ENCODE results near the gene UBE2I.

UBE2I gene

DNA sequence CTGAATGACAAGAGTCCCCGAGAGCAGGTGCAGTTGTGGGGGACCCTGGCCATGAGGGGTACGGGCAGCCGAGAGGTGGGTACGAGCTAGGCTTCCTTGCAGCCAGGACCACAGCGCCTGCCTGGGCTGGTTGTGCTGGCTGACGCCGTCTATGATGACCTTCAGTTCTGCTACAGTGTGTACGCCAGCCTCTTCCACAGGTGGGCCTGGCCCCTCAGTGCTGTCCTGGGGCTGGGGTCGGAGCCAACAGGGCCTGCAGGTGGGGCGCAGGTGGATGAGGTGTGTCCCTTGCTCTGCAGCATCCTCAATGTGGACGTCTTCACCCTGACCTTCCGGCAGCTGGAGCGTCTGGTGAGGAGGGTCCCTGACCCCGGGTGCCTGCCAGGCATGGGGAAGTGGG is 35.1 kb downstream of the UBE2I start:
- no peak for DNase-seq

DNA sequence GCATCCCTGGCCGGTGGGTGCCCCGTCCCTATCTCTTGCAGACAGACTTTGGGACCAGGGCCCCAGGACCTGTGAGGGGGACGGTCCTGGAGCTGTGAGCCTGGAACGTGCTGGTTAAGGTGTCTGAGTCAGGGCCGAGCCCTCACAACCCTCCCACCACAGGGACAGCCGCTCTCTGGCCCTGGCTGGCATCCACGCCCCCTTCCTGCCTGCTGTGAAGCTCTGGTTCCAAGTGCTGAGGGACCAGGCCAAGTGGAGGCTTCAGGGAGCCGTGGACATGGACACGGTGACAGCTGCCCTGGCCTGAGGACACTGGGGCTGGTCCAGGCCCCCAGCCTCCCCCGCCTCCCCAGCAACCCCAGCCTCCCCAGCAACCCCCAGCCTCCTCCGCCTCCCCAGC is 35.7 kb downstream of the UBE2I start:
- DNase-seq, result no peak

DNA sequence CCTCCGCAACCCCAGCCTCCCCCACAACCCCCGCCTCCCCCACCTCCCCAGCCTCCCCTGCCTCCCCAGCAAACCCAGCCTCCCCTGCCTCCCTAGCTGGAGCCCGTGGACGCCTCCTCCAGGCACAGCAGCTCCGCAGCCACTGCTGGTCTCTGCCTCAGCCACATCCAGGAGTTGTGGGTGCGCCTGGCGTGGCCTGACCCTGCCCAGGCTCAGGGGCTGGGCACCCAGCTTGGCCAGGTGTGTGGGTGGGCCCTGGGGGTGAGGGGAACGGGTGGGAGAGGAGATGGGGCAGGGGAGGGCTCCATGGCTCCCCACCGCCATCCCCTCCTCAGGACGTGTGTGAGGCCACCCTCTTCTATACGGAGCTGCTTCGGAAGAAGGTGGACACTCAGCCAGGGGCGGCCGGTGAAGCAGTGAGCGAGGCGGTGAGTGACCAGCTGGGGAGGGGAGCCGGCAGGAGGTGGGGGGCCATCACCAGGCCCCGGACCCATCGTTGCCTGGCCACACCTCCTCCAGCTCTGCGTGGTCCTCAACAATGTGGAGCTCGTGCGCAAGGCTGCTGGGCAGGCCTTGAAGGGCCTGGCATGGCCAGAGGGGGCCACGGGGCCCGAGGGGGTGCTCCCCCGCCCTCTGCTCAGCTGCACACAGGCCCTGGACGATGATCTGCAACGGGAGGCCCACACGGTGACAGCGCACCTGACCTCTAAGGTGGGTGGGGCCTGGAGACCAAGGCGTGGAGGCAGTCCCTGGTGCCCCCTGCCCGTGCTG is 36.4 kb downstream of the UBE2I start:
- DNase-seq, result no peak

DNA sequence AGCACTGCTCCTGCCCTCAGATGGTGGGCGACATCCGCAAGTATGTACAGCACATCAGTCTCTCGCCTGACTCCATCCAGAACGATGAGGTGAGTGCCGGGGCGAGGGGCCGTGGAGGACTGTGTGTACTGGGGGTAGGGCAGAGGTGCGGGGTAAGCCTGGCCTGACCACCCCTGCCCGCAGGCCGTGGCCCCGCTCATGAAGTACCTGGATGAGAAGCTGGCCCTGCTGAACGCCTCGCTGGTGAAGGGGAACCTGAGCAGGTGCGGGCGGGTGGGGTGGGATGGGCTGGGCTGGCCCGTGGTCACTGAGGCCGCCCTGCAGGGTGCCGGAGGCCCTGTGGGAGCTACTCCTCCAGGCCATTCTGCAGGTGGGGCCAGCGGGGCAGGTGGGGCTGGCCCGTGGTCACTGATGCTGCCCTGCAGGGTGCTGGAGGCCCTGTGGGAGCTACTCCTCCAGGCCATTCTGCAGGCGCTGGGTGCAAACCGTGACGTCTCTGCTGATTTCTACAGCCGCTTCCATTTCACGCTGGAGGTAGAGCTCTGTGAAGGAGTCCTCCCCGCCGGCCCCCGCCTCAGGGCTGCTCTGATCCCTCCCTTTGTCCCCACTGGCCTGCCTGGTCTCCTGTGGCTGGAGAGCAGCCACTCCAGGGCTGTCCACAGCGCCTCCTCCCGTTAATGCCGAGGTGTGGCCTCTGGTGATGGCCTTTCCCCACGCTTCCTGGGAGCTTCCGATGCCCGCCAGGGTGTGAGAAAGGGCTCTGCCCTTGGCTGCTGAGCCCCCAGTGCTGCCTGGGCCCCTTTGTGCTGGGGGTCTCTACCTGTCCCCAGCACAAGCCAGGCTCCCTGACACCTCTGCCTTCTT is 37.2 kb downstream of the UBE2I start:
- no peak for DNase-seq

DNA sequence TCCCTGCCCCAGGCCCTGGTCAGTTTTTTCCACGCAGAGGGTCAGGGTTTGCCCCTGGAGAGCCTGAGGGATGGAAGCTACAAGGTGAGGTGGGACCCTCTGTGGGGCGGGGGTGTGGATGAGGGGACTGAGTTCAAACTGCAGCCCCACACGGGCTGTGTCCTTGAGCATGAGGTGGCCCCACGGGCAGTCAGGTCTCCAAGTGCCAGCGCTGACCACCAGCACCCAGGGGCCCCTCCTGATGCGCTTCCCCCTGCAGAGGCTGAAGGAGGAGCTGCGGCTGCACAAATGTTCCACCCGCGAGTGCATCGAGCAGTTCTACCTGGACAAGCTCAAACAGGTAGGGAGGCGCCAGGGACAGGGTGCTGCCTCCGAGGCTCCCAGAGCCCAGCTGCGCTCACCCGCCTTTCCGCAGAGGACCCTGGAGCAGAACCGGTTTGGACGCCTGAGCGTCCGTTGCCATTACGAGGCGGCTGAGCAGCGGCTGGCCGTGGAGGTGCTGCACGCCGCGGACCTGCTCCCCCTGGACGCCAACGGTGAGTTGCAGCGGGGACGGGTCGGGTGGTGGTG is 37.9 kb downstream of the UBE2I start:
- DNase-seq, result no peak

DNA sequence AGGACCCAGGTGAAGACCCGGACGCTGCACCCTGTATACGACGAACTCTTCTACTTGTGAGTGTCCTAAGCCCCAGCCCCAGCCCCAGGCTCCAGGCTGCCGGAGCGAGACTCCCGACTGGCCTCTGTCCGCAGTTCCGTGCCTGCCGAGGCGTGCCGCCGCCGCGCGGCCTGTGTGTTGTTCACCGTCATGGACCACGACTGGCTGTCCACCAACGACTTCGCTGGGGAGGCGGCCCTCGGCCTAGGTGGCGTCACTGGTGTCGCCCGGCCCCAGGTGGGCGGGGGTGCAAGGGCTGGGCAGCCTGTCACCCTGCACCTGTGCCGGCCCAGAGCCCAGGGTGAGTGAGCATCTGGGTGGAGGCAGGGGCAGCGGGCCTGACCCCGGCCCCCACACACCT is 38.5 kb downstream of the UBE2I start:
- DNase-seq, result no peak

DNA sequence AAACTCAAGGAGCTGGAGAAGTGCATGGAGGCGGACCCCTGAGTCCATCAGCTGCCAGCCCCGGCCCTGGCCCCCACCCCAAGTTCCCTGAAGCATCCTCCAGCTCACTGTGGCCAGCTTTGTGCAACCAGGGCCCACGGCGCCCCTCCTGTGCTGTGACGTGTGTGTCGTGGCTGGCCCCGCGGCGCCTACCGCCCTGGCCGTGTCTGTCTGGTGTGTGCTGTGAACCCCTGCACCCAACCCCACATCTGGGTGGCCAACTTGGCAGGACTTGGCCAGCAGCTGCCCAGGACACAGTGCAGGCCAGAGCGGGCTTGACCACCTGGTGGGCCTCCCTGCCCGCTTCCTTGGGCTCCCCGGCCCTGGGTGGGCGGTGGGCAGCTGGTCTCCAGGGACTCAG is 39.0 kb downstream of the UBE2I start:
- DNase-seq, result no peak

DNA sequence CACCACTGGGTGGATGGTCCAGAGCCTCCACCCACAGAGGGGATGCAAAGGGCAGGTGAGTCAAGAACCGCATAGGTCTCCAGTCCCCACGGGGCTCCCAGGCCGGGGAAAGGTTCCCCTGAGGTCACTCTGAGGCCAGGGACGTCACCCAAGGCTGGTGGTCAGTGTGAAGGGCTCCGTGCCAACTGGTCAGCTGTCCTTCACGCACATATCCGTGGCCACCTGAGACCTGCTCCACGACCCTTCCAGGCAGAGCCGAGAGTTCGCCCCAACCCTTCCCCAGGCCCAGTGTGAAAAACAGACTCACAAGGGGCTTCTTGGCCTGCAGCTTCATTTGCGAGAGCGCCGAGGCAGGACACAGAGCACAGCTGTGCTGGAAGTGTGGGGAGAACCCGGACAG is 39.5 kb downstream of the UBE2I start:
- DNase-seq, result no peak

DNA sequence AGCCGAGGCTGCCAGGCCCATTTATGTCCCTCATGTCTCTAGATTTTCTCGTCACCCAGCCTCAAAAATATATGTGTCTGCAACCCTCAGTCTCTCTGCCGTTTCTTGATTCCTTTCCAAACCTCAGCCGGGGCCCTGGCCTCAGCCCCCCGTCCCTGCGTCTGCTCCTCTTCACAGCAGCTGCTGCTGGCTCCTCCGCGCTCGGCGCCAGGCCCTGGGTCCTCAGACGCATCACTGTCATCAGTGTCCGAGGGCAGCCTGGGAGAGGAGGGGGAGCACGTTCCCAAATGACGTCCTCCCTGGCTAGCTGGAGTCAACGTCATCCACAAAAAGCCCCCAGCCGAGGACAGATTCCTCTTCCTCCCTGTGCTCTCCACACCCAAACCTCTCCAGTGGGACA is 39.9 kb downstream of the UBE2I start:
- DNase-seq, result no peak

DNA sequence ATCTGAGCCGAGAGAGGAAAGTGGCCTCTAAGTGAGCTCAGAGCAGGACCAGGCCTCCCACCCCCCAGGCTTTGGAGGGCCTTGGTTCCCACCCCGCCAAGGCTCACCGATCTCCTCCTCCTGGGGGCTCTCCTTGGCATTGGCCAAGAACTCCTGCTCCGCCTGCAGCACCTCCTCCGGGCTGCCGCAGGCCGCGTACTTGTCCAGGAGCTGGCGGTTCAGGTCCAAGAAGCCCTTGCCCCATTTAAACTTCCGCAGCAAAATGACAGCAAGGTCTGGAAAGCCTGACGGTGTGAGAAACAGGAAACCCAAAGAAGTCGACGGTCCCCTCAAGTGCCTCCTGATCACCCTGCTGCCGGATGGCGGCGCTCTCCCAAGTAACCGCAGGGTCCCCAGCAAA is 40.5 kb downstream of the UBE2I start:
- no peak for DNase-seq

DNA sequence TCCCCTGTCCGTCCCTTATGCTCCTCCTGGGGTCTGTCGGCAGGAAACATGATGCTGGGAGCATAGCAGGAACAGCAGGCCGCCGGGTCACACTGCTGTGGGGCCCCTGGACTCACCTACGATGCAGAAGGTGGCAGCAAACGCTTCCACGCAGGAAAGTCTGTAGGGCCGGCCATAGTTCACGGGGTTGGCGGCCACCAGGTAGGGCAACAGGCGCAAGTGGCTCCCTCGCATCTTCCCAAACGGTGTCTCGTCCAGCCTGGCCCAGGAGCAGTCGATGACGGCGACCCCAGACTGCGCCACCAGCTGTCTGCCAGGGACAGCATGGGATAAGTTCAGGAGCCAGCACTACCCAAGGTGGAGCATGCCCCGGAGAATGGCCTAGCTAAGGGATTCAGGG is 41.3 kb downstream of the UBE2I start:
- no peak for DNase-seq

DNA sequence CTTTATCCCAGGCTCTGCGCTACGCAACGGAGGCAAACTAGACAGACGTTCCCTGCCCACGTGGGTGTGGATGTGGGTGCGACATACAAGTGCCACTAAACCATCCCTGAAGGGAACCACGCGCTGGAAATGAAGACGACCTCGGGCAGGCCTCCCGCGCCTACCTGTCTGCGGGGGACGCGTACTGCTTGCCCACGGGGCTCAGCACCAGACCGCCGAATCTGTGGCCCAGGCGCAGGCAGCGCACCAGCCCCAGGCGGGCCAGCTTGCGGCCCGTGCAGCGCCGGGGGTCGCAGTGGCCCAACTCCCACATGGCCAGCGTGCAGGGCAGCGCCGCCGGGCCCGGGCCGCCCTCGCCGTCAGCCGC is 41.8 kb downstream of the UBE2I start:
- DNase-seq, result no peak

DNA sequence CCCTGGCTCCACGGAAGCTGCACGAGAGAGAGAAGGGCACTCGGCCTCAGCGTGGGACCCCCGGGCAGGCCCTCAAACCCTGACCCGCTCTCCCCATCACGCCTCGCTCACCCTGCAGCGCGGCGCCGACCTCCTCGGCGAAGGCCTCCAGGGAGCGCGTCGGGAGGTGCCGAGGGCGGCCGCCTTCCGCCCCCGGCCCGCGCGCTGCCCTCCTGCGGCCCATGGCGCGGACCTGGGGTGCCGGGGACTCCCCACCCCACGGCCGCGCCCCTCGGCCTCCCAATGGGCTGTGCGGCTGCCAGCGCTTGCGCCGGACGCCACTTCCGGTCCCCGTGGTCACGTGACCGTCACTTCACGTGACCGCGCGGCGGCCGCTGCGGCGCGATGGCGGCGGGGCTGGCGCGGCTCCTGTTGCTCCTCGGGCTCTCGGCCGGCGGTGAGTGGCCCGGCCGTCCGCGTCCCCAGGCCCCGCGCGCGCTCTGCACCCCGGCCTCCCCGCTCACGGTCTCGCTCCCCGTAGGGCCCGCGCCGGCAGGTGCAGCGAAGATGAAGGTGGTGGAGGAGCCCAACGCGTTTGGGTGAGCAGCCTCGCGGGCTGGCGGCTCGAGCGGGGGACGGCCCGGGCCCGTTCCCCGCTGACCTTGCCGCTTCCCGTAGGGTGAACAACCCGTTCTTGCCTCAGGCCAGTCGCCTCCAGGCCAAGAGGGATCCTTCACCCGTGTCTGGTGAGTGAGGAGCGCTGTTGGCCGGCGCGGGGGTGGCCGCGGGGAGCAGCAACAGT is 42.3 kb downstream of the UBE2I start, which contains the start of the genes GNPTG and TSR3:
TSS of gene GNPTG (plus strand) at position 350 of the 781 bp plus-strand sequence. CDS start at position 385, 35 bp downstream.
TSS of gene TSR3 (minus strand) at position 297 of the 781 bp plus-strand sequence. CDS start at position 223, 74 bp downstream.
- DNase-seq, result peak; percentile 96

DNA sequence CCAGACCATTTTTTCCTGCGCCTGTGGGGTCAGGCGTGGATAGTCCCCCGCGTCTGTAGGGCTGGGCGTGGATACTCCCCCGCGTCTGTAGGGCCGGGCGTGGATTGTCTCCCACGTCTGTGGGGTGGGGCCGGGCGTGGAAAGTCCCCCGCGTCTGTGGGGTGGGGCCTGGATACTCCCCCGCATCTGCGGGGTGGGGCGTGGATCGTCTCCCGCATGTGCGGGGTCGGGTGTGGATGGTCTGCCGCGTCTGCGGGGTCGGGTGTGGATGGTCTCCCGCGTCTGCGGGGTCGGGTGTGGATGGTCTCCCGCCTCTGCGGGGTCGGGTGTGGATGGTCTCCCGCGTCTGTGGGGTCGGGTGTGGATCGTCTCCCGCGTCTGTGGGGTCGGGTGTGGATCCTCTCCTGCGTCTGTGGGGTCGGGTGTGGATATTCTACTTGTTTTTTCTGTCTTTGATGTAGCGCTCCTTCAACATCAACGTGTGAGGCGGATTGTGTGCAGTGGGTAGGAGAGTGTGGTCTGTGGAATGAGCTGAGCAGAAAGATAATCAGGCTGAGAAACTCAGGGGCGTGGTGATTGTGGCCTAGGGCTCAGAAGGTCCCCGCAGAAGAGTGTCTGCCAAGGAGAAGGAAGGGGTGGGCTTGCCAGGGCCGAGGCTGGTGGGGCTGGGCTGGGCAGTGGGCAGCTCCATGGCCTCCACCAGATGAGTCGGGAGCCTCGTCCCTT is 45.5 kb downstream of the UBE2I start:
- DNase-seq, result no peak

DNA sequence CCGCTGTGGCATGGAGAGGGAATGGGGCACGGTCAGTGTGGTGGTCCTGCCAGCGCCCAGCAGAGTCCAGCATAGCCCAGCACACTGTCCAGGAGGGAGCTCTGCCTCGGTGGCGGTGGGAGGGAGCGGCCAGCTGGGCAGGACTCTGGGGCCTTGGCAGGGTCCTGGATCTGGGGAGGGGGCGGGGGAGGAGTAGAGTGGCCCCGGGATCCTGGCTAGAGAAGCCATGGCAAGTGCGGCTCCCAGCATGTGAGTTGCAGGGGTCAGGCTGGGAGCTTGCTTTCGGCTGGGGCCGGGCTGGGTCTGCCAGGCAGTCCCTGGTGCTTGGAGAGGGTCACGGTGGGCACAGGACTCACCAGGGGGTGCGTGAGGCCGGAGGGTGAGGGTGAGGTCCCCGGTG is 46.2 kb downstream of the UBE2I start:
- no peak for DNase-seq

DNA sequence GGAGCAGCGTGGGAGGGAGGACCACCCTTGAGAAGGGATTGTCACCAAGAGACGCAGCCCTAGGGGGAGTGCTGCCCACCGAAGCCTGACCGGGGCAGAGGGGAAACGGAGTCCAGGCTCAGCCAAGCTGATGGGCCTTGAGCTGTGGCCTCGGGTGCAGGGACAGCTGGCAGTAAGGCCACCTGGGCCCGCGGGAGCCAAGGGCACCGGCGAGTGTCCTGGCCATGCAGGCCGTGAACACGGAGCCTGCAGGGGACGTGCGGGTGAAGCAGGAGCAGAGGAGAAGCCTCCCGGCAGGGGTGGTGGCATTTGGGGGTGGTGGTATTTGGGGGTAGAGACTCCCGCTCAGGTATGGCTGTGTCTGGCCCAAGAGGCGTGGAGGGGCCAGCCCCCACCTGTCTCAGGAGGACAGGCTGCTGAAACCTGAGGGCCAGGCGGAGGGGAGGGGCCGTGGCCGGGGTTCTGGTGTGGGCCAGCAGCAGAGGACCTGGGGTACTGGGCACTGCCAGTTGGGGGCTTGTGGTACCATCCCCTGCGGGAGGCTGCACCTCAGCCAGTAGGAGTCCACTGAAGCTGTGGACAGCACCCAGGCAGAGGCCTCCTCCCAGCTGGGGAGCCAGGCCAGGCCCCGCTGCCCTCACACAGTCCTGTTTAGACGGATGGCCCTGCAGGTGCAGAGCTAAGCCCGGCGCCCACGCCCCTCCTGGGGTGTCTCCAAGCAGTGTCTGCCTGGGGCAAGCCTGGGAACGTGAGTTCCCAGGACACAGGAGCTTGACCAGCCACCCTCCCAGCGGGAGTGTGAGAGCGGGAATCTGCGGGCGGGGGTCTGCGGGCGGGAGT is 46.8 kb downstream of the UBE2I start:
- no peak for DNase-seq

DNA sequence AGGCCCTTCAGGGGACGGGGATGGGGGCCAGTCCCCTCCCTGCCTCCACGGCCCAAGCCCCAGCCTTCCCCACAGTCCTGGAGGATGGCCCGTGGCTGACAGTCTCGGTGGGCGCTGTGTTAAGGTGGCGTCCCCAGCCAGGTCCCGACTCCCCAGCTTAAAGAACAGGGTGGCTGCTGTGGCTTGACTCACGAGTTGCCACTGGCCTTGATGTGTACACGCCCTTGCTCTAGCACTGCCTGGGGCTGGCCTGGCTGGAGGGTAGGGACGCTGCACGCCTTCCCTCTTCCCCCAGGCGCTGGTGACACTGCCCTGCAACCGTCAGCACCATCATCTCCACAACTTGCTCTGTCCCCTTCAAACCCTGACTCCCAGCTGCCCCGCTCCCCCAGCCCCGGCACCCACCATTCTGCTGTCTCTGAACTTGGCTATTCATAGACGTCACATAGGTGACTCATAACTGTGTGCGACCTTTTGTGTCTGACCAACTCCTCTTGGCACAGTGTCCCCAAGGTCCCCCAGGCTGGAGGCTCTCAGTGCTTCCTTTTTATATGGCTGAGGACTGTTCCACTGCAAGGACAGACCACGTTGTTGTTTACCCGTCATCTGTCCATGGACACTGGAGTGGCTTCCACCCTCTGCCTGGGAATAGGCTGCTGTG is 48.6 kb downstream of the UBE2I start:
- no peak for DNase-seq

DNA sequence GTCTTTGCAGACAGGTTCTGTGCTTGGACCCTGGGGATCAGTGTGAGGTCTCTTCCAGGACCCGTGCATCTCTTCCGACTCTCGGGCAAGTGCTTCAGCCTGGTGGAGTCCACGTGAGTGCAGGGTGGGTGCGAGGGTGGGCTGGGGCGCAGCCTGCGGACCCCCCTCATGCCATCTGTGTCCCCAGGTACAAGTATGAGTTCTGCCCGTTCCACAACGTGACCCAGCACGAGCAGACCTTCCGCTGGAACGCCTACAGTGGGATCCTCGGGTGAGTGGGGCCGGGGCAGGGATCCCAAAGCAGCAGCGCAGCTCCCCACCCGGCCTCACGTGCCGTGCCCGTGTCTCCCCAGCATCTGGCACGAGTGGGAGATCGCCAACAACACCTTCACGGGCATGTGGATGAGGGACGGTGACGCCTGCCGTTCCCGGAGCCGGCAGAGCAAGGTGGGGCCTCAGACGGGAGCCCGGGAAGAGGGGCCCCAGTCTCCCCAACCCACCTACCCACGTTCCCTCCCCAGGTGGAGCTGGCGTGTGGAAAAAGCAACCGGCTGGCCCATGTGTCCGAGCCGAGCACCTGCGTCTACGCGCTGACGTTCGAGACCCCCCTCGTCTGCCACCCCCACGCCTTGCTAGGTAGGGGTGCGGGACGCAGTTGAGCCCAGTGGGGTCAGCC is 52.4 kb downstream of the UBE2I start:
- DNase-seq, result no peak

DNA sequence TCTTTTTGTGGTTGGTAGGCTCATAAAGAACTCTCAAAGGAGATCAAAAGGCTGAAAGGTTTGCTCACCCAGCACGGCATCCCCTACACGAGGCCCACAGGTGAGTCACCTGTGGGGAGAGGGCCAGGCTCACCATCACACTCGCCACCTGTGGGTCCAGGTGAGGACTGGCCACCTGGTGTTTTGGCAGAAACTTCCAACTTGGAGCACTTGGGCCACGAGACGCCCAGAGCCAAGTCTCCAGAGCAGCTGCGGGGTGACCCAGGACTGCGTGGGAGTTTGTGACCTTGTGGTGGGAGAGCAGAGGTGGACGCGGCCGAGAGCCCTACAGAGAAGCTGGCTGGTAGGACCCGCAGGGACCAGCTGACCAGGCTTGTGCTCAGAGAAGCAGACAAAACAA is 53.4 kb downstream of the UBE2I start:
- no peak for DNase-seq

DNA sequence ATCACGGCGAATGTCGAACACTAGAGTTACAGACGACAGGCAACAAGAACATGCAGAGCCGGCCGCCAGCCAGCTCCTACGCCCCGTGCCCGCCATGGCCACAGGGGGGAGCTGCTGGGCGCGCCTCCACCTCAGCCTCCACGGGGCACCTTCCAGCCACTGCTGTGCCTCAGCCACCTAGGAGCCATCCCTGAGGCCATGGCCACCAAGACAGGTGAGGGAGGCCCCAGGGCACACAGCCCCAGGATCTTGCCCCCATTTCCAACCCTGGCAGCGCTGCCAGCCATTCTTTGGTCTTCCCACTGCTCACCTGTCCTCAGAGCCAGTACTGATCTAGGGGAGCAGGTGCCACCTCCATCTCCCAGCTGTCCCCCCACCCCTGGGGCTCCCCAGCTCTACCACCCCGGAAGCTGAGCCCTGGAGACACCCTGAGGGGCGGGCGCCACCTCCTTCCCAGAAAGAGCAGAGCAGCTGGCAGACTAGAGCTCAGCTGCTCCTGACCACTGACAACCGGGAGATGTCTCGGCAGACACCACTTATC is 54.1 kb downstream of the UBE2I start:
- peak; percentile 86 for DNase-seq

Data from activated CD8-positive, alpha-beta memory T cell treated with anti-CD3 and anti-CD28 coated beads, Interleukin-2, amount 50 U/mL, for 48 hours (primary cell).